Esophagus (tissue), 2 donors: ENCODE results near the gene SLC44A1. TPM values are rescaled to one million over a fixed set of nuclear protein-coding genes. Genes with fewer than 3 reads are reported as not detected.
"Not testable (repeated sequence)": the region's sequence is repeated elsewhere in the genome, so short reads cannot be mapped to it uniquely, and the experiment has no call there.

Experiments used
- H3K27ac ChIP-seq, 2 donors: one replicate each; pipeline ENCODE4 v1.5.1; 2013; ENCODE audit warnings: low read depth in 2 of 2, mild to moderate bottlenecking in 2 of 2, inconsistent platforms in 1 of 2, low read length in 1 of 2, moderate library complexity in 1 of 2
- H3K27me3 ChIP-seq, 2 donors: one replicate each; pipeline ENCODE4 v1.6.1; 2013; ENCODE audit warnings: low read length in 2 of 2, control low read depth in 1 of 2, mild to moderate bottlenecking in 1 of 2; ENCODE audit not compliant: insufficient read depth in 2 of 2, control insufficient read depth in 1 of 2
- H3K36me3 ChIP-seq, 2 donors: one replicate each; pipeline ENCODE4 v1.6.1; 2013; ENCODE audit warnings: low read length in 1 of 2; ENCODE audit not compliant: control insufficient read depth in 2 of 2, insufficient read depth in 2 of 2
- H3K4me1 ChIP-seq, 2 donors: one replicate each; pipeline ENCODE4 v1.6.1; 2013; ENCODE audit warnings: low read length in 1 of 2; ENCODE audit not compliant: control insufficient read depth in 2 of 2, insufficient read depth in 2 of 2
- H3K4me3 ChIP-seq, 2 donors: one replicate each; pipeline ENCODE4 v1.5.1; 2013; ENCODE audit warnings: low read length in 2 of 2, mild to moderate bottlenecking in 2 of 2, low read depth in 1 of 2, moderate library complexity in 1 of 2
- H3K9me3 ChIP-seq, 2 donors: one replicate each; pipeline ENCODE4 v1.6.1; 2013; ENCODE audit warnings: mild to moderate bottlenecking in 2 of 2, low read depth in 1 of 2, low read length in 1 of 2, moderate library complexity in 1 of 2; ENCODE audit not compliant: control insufficient read depth in 2 of 2, insufficient read depth in 1 of 2
- WGBS, 2 donors: extraction: QIAGEN DNeasy Blood & Tissue Kit; methylation state at CpG; one replicate each; pipeline ENCODE4 v1.1.7; 2013; 5-methylcytosine and 5-hydroxymethylcytosine counted together
- polyA plus RNA-seq, 2 donors: library from polyadenylated mRNA; stranded (reverse); fragments of 200-250 nt; gene quantifications; one replicate each; pipeline ENCODE4 v1.2.3, GENCODE V29; 2013
- donor health status: healthy with polysubstance abuse.
- donor health status: Bipolar disorder and iron deficiency.

SLC44A1 gene
- polyA plus RNA-seq, 2 donors, result 8.2 to 9.6 TPM

DNA sequence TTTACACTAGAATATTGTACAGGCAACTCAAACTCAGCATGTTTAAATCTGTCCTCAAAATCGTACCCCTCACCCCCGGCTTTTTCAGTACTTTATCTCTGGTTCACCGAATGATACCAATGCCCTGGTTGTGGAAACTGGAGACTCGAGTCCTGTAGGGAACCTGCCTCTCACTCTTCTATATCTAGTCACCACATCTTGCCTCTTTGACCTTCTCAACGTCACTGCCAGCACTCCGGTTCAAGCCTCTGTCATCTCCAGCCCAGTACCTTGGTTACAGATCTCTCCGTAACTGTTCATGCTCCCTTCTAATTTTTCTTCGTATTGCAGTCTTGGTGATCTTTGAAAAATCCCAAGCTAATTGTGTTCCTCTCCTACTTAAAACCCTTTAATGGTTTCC is 6.7 kb downstream of the SLC44A1 start:
- no peaks in the 10 kb centered on the region for H3K27me3 ChIP-seq
- H3K9me3 ChIP-seq, result no peaks in the 10 kb centered on the region
- 88 to 93% methylated on average over 8 of the region's 8 CpGs for WGBS, 2 donors
- no peak overlapping the region for H3K4me3 ChIP-seq
- no peaks in the 10 kb centered on the region for H3K4me1 ChIP-seq
- no peak overlapping the region for H3K27ac ChIP-seq
- H3K36me3 ChIP-seq, result no peaks in the 10 kb centered on the region

DNA sequence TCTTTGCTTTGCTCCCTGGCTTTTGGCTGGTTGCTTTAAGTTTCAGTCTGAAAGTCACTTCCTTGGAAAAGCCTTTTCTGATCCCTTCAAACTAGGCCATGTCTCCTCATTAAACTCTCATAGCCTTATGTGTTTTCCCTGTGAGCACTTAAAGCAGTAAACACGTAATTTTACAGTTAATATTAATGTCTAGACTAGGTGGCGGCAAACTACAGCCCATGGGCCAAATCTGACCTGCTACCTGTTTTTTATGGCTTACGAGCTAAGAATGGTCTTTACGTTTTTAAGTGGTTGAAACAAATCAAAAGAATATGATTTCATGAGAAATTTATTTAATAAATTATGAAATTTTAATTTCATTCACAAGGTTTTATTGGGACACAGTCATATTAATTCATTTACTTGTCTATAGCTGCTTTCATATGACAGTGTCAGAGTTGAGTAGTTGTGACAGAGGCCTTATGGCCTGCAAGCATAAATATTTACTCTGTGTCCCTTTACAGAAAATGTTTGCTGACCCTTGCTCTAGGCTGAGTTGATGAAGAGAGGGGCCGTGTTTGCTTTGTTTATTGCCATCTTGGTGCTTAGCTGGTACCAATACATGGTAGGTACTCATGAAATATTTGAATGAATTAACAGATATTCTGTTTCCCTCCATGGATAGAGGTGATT is 7.4 kb downstream of the SLC44A1 start:
- WGBS, 2 donors, result 84 to 91% methylated on average over 5 of the region's 5 CpGs
- no peak overlapping the region for H3K27ac ChIP-seq
- H3K4me1 ChIP-seq, result no peaks in the 10 kb centered on the region

DNA sequence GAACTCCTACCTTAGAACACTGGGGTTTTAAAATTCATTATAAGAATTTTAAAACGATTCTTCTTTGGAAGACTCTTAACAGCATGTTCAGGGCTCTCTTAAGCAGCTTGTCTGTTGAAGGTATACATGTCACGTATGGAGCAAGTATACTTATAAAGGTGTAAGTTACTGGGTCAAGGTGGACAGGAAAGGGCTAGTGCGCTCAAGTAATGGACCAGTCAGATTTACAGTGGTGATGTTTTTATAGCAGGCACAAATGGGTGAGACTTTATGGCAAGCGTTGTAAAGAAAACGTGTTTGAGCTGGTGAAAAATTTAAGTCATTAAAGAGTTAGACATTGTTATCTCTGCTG is 7.9 kb downstream of the SLC44A1 start:
- Histone ChIP-seq H3K36me3 (no peaks in the 10 kb centered on the region), H3K9me3 (no peaks in the 10 kb centered on the region), H3K4me3 (no peak overlapping the region), H3K27ac (no peak overlapping the region), H3K4me1 (no peaks in the 10 kb centered on the region), H3K27me3 (no peaks in the 10 kb centered on the region)
- WGBS, 2 donors, result 77 to 85% methylated on average over 5 of the region's 5 CpGs

More for the DNA sequence above, 7.4 kb downstream of the SLC44A1 start:
- Histone ChIP-seq H3K4me3 (no peak overlapping the region), H3K27me3 (no peaks in the 10 kb centered on the region), H3K9me3 (no peaks in the 10 kb centered on the region), H3K36me3 (no peaks in the 10 kb centered on the region)

GRCh38 chr9:105254226-105254625 is 9.8 kb downstream of the SLC44A1 start:
- Histone ChIP-seq H3K4me3 (peak overlapping the region in 1 of 2 donors; percentile 20), H3K36me3 (no peaks in the 10 kb centered on the region), H3K9me3 (no peaks in the 10 kb centered on the region), H3K27ac (peak overlapping the region; percentile 51 to 52), H3K27me3 (no peaks in the 10 kb centered on the region), H3K4me1 (no peaks in the 10 kb centered on the region)
- 57 to 64% methylated on average over 4 of the region's 4 CpGs for WGBS, 2 donors

GRCh38 chr9:105255421-105255820 is 11.0 kb downstream of the SLC44A1 start:
- Histone ChIP-seq H3K27ac (no peak overlapping the region), H3K9me3 (no peaks in the 10 kb centered on the region), H3K27me3 (no peaks in the 10 kb centered on the region), H3K36me3 (no peaks in the 10 kb centered on the region), H3K4me1 (no peaks in the 10 kb centered on the region), H3K4me3 (no peak overlapping the region)

GRCh38 chr9:105256569-105256968 is 12.1 kb downstream of the SLC44A1 start:
- H3K27ac ChIP-seq, H3K27me3 ChIP-seq, H3K9me3 ChIP-seq, H3K4me3 ChIP-seq, H3K36me3 ChIP-seq, H3K4me1 ChIP-seq: not testable (repeated sequence)
- WGBS, 2 donors, result 96 to 98% methylated on average over 4 of the region's 4 CpGs

GRCh38 chr9:105257809-105258208 is 13.4 kb downstream of the SLC44A1 start:
- no peak overlapping the region for H3K27ac ChIP-seq

DNA sequence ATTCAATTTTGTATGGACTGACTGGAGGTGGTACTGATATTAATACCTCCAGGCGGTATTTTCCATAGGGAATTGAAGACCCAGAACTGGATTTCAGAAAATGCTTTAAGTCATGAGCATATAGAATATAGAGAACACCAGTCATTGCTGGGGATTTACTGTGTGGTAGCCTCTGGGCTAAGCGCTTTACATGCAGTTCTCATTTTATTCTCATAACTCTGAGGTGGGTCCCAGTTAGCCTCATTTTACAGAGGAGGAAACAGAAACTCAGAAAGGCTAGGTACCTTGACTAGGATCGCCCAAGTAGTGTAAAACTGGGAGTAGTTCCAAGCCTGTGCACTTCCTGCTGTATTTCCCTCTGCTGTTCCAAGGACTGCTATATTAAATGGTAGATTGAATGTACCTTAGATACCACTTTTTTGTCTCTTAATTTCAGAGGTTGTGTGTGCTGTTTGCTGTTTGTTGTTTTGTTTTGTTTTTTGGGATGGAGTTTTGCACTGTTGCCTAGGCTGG is 13.8 kb downstream of the SLC44A1 start:
- H3K4me1 ChIP-seq, result no peaks in the 10 kb centered on the region
- no peaks in the 10 kb centered on the region for H3K36me3 ChIP-seq
- H3K9me3 ChIP-seq, result no peaks in the 10 kb centered on the region
- no peak overlapping the region for H3K27ac ChIP-seq
- whole genome bisulfite sequencing, 2 donors, result 73 to 77% methylated on average over 3 of the region's 3 CpGs
- H3K27me3 ChIP-seq, result no peaks in the 10 kb centered on the region
- no peak overlapping the region for H3K4me3 ChIP-seq

More at GRCh38 chr9:105257809-105258208, 13.4 kb downstream of the SLC44A1 start:
- Histone ChIP-seq H3K27me3 (no peaks in the 10 kb centered on the region), H3K4me1 (no peaks in the 10 kb centered on the region), H3K4me3 (no peak overlapping the region), H3K9me3 (no peaks in the 10 kb centered on the region), H3K36me3 (no peaks in the 10 kb centered on the region)
- WGBS, 2 donors, result 70 to 83% methylated on average over 2 of the region's 2 CpGs

- no peaks in the 10 kb centered on the region for H3K4me1 ChIP-seq
Observed at GRCh38 chr9:105259274-105259673, 14.8 kb downstream of the SLC44A1 start.

More at GRCh38 chr9:105259274-105259673, 14.8 kb downstream of the SLC44A1 start:
- Histone ChIP-seq H3K9me3 (no peaks in the 10 kb centered on the region), H3K36me3 (no peaks in the 10 kb centered on the region), H3K27me3 (no peaks in the 10 kb centered on the region), H3K27ac (no peak overlapping the region), H3K4me3 (no peak overlapping the region)
- 70 to 72% methylated on average over 2 of the region's 2 CpGs for WGBS, 2 donors
